Trophoblast cell (in vitro differentiated cells and primary cell): ENCODE results near the gene EGFL7.
A peak's percentile ranks its signal among the peaks of the same experiment; 100 is the strongest.
"Not testable (repeated sequence)": the region's sequence is repeated elsewhere in the genome, so short reads cannot be mapped to it uniquely, and the experiment has no call there.

Source experiments
- DNase-seq, 2 donors: peaks; one replicate each; pipeline ENCODE4 v3.0.0-alpha.2; 2016
- H2AFZ ChIP-seq: 2 replicates; pipeline ENCODE4 v1.6.1; 2013; ENCODE audit warnings: low read length, moderate library complexity, mild to moderate bottlenecking; ENCODE audit not compliant: insufficient read depth, poor library complexity
- H2AK5ac ChIP-seq: 2 replicates; pipeline ENCODE4 v1.6.1; 2013; ENCODE audit warnings: mild to moderate bottlenecking, low read length
- H2BK120ac ChIP-seq: 2 replicates; pipeline ENCODE4 v1.6.1; 2013; ENCODE audit warnings: low read length, mild to moderate bottlenecking, moderate library complexity; ENCODE audit not compliant: insufficient read depth, poor library complexity
- H2BK12ac ChIP-seq: 2 replicates; pipeline ENCODE4 v1.6.1; 2013; ENCODE audit warnings: mild to moderate bottlenecking, low read length, moderate library complexity
- H2BK5ac ChIP-seq: 2 replicates; pipeline ENCODE4 v1.6.1; 2013; ENCODE audit warnings: low read length, low read depth, moderate library complexity, mild to moderate bottlenecking; ENCODE audit not compliant: poor library complexity
- H3K14ac ChIP-seq: 2 replicates; pipeline ENCODE4 v1.6.1; 2013; ENCODE audit warnings: mild to moderate bottlenecking, low read length
- H3K18ac ChIP-seq: 2 replicates; pipeline ENCODE4 v1.6.1; 2013; ENCODE audit warnings: mild to moderate bottlenecking, low read length
- H3K23ac ChIP-seq: 2 replicates; pipeline ENCODE4 v1.6.1; 2013; ENCODE audit warnings: low read length
- H3K27ac ChIP-seq: 2 replicates; pipeline ENCODE4 v1.5.1; 2013; ENCODE audit warnings: low read depth, mild to moderate bottlenecking, inconsistent platforms, low read length, moderate library complexity
- H3K27me3 ChIP-seq: 2 replicates; pipeline ENCODE4 v1.6.1; 2013; ENCODE audit warnings: inconsistent platforms, mild to moderate bottlenecking, low read length, moderate library complexity; ENCODE audit not compliant: insufficient read depth
- H3K36me3 ChIP-seq, 2 experiments: 1 replicate in 1 of 2; 2 replicates in 1 of 2; pipeline ENCODE4 v1.6.1; 2013; ENCODE audit warnings: low read length in 2 of 2, mild to moderate bottlenecking in 2 of 2, moderate library complexity in 1 of 2; ENCODE audit not compliant: insufficient read depth in 2 of 2, control insufficient read depth in 1 of 2
- H3K4ac ChIP-seq: 2 replicates; pipeline ENCODE4 v1.6.1; 2013; ENCODE audit warnings: low read depth, mild to moderate bottlenecking, low read length, moderate library complexity
- H3K4me1 ChIP-seq, 2 experiments: 1 replicate in 1 of 2; 2 replicates in 1 of 2; pipeline ENCODE4 v1.6.1; 2013; ENCODE audit warnings: low read length in 2 of 2, mild to moderate bottlenecking in 2 of 2, moderate library complexity in 1 of 2; ENCODE audit not compliant: insufficient read depth in 2 of 2, control insufficient read depth in 1 of 2
- H3K4me2 ChIP-seq: 2 replicates; pipeline ENCODE4 v1.6.1; 2013; ENCODE audit warnings: inconsistent platforms, mild to moderate bottlenecking, low read length, moderate library complexity
- H3K4me3 ChIP-seq: 2 replicates; pipeline ENCODE4 v1.5.1; 2013; ENCODE audit warnings: mild to moderate bottlenecking, low read depth, low read length, inconsistent platforms
- H3K79me1 ChIP-seq: one replicate; pipeline ENCODE4 v1.6.1; 2013; ENCODE audit warnings: low read length
- H3K79me2 ChIP-seq: 2 replicates; pipeline ENCODE4 v1.6.1; 2013; ENCODE audit warnings: low read length, mild to moderate bottlenecking; ENCODE audit not compliant: control insufficient read depth, insufficient read depth, poor library complexity
- H3K9ac ChIP-seq: 2 replicates; pipeline ENCODE4 v1.6.1; 2013; ENCODE audit warnings: mild to moderate bottlenecking, low read length
- H3K9me3 ChIP-seq: 2 replicates; pipeline ENCODE4 v1.6.1; 2013; ENCODE audit warnings: low read depth, mild to moderate bottlenecking, control low read depth, inconsistent platforms, low read length; ENCODE audit not compliant: insufficient read depth
- H4K12ac ChIP-seq: 2 replicates; pipeline ENCODE4 v1.6.1; 2013; ENCODE audit warnings: low read depth, mild to moderate bottlenecking, low read length, moderate library complexity
- H4K8ac ChIP-seq: 2 replicates; pipeline ENCODE4 v1.6.1; 2013; ENCODE audit warnings: low read depth, mild to moderate bottlenecking, low read length, moderate library complexity
- H4K91ac ChIP-seq: one replicate; pipeline ENCODE4 v1.6.1; 2013; ENCODE audit warnings: low read depth, mild to moderate bottlenecking, low read length, moderate library complexity
- WGBS: extraction: QIAGEN DNeasy Blood & Tissue Kit; methylation state at CpG from one replicate; pipeline ENCODE4 v1.1.7; 2013; ENCODE audit warnings: missing lambda C conversion rate; ENCODE audit not compliant: insufficient read length, insufficient coverage; ENCODE audit errors: extremely low coverage; 5-methylcytosine and 5-hydroxymethylcytosine counted together

The EGFL7 gene

DNA sequence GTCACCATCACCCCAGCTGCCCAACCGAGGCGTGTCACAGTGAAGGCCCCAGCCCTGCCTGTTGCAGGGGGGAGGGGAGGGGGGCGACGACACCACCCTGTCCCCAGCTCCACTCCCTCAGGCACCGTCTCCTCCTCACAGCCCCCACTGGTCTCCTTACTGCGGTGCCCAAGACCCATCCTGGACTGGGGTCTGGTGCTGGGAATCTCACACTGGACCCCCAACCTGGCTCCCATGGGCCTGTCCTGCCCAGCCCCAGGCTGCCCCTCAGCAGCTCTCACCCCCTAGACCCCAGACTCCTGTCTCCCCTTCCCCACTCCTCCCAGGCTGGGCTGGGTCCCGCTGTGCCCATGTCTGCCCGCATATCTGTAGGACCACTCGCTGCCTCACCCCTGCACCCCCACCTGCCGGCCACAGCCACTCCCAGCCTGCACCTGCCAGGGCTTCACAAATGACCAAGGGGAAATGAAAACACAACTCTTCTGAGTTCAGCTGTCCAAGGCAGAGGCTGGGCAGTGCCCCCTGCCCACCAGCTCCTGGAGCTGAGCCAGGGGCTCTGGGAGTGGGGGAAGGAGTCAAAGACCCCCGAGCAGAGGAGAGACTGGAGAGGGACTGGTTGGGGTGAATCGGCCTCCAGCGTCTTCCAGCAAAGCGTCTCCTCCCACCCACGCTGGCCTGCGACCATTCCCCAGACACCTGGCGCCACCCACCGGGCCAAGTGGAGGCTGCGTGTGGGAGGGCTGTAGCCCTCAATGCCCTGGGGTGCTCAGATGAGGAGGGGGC is 32.6 kb upstream of the EGFL7 start:
- Histone ChIP-seq H3K23ac (no peak overlapping the region), H2AK5ac (no peak overlapping the region), H3K9me3 (peaks cover 8% of the 10 kb centered on the region), H3K36me3 (no peaks in the 10 kb centered on the region), H2BK120ac (no peak overlapping the region), H4K12ac (no peak overlapping the region), H3K4me2 (no peak overlapping the region), H3K9ac (no peak overlapping the region), H3K4me3 (no peak overlapping the region), H4K91ac (no peak overlapping the region), H3K4ac (no peak overlapping the region), H3K79me1 (no peaks in the 10 kb centered on the region), H3K79me2 (no peaks in the 10 kb centered on the region), H4K8ac (no peak overlapping the region), H2BK12ac (no peak overlapping the region), H3K14ac (no peak overlapping the region), H3K27ac (no peak overlapping the region), H3K18ac (no peak overlapping the region), H2BK5ac (no peak overlapping the region), H3K4me1 (no peaks in the 10 kb centered on the region), H3K27me3 (no peaks in the 10 kb centered on the region), H2AFZ (no peak overlapping the region)
- WGBS = no CpG with 5 or more reads among the region's 19 CpGs
- no peak for DNase-seq

DNA sequence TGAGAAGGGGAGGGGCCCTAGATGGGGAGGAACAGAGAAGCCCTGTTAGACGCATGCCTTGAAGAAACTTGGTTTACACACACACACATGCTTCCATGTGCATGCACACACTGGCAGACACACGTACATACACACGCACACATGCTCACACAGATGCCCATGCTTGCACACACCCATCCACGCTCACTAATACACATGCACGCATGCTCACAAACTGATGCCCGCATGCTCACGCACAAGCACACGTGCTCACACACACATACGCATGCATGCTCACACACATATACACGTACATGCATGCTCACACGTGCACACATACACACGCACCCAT is 32.1 kb upstream of the EGFL7 start:
- Histone ChIP-seq H2AFZ (no peak overlapping the region), H4K12ac (no peak overlapping the region), H3K18ac (no peak overlapping the region), H4K91ac (no peak overlapping the region), H3K4ac (no peak overlapping the region), H3K4me1 (no peaks in the 10 kb centered on the region), H3K27me3 (no peaks in the 10 kb centered on the region), H2BK120ac (no peak overlapping the region), H2BK5ac (no peak overlapping the region), H2BK12ac (no peak overlapping the region), H3K4me2 (no peak overlapping the region), H3K9ac (no peak overlapping the region), H3K23ac (peak overlapping the region; percentile 22), H3K4me3 (peak overlapping the region; percentile 27), H3K14ac (no peak overlapping the region), H3K79me2 (no peaks in the 10 kb centered on the region), H3K79me1 (no peaks in the 10 kb centered on the region), H3K36me3 (no peaks in the 10 kb centered on the region), H3K27ac (no peak overlapping the region), H3K9me3 (peaks cover 8% of the 10 kb centered on the region), H4K8ac (no peak overlapping the region), H2AK5ac (no peak overlapping the region)
- WGBS = no CpG with 5 or more reads among the region's 12 CpGs
- DNase-seq = no peak

DNA sequence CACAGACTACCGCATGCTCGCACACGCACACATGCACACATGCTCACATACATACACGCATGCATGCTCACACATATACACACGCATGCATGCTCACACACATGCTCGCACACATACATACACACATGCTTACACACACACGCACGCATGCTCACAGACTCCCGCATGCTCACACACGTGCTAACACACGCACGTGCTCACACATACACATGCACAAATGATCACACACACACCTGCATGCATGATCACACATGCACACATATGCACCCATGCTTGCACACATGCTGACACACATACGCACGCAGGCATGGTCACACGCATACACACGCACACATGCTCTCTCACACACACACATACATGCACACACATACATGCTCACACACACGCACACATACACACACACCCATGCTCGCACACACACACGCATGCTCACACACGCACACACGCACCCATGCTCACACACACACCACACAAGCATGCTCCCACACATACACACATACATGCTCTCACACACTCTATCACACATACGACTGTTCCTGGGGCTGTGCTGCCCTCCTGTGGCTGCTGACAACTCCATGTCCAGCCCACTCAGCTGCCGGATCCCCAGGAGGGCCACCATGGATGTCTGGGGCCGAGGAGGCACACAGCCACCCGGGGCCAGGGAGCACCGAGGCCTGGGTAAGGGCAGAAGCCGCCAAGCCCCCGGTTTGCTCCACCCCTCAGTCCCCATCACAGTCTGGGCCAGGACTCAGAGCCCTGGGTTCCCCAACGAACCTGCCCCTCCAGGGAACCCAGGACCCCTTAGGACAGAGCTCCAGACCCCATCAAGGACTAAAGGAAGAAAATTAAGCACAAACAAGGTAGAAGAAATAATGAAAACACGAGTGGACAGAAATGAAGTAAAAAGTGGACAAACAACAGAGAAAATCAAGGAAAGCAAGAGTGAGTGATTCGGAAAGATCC is 31.4 kb upstream of the EGFL7 start:
- Histone ChIP-seq H2BK12ac (no peak overlapping the region), H3K36me3 (no peaks in the 10 kb centered on the region)
- no CpG with 5 or more reads among the region's 31 CpGs for WGBS

DNA sequence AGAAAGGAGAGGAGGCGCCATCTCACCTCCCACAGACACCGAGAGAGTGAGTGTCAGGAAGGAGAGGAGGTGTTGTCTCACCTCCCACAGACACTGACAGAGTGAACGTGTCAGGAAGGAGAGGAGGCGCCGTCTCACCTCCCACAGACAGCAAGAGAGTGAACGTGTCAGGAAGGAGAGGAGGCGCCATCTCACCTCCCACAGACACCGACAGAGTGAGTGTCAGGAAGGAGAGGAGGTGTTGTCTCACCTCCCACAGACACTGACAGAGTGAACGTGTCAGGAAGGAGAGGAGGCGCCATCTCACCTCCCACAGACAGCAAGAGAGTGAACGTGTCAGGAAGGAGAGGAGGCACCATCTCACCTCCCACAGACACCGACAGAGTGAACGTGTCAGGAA is 30.6 kb upstream of the EGFL7 start:
- not testable (repeated sequence) for H3K79me1 ChIP-seq, H3K4me2 ChIP-seq, H3K9ac ChIP-seq, H3K18ac ChIP-seq, H3K79me2 ChIP-seq, H2AFZ ChIP-seq, H3K4me1 ChIP-seq, H3K9me3 ChIP-seq, H3K23ac ChIP-seq, H4K8ac ChIP-seq, H3K4me3 ChIP-seq, H4K12ac ChIP-seq, H3K14ac ChIP-seq, DNase-seq, H2AK5ac ChIP-seq, H3K27ac ChIP-seq, H2BK12ac ChIP-seq, H4K91ac ChIP-seq, H3K27me3 ChIP-seq, H3K36me3 ChIP-seq, H3K4ac ChIP-seq, H2BK120ac ChIP-seq, H2BK5ac ChIP-seq
- WGBS = no CpG with 5 or more reads among the region's 13 CpGs

More for the DNA sequence above, 31.4 kb upstream of the EGFL7 start:
- H3K4me2 ChIP-seq = no peak overlapping the region
- no peak overlapping the region for H2BK5ac ChIP-seq
- no peaks in the 10 kb centered on the region for H3K79me2 ChIP-seq
- H4K8ac ChIP-seq = no peak overlapping the region
- H4K91ac ChIP-seq = no peak overlapping the region
- no peak overlapping the region for H2AFZ ChIP-seq
- DNase-seq = peak; percentile 69 to 84
- H3K4ac ChIP-seq = no peak overlapping the region
- no peak overlapping the region for H3K9ac ChIP-seq
- H3K27ac ChIP-seq = no peak overlapping the region
- no peak overlapping the region for H4K12ac ChIP-seq
- no peaks in the 10 kb centered on the region for H3K4me1 ChIP-seq
- H3K23ac ChIP-seq = peak overlapping the region; percentile 22
- no peaks in the 10 kb centered on the region for H3K79me1 ChIP-seq
- no peak overlapping the region for H2AK5ac ChIP-seq
- H3K14ac ChIP-seq = no peak overlapping the region
- no peaks in the 10 kb centered on the region for H3K27me3 ChIP-seq
- H3K4me3 ChIP-seq = peak overlapping the region; percentile 27
- peaks cover 8% of the 10 kb centered on the region for H3K9me3 ChIP-seq
- H3K18ac ChIP-seq = no peak overlapping the region
- no peak overlapping the region for H2BK120ac ChIP-seq
